Left ventricle myocardium superior (tissue), 1 donor: ENCODE results near the gene NMRAL1. TPM values are rescaled to one million over a fixed set of nuclear protein-coding genes. Genes with fewer than 3 reads are reported as not detected.

Experiments
- ATAC-seq: fragments of 200-7000 bp; cut with Tn5 transposase; one replicate; pipeline ENCODE4 v1.9.1; 2020; ENCODE audit warnings: mild to moderate bottlenecking, moderate library complexity
- DNase-seq: peaks from one replicate; pipeline ENCODE4 v3.0.0-alpha.2; 2020
- intact Hi-C: fragments of 100-400 bp; cut with micrococcal nuclease; formaldehyde crosslinking; loops from one replicate; pipeline ENCODE4 v1.11.0; 2022
- total RNA-seq: library from RNA; stranded (reverse); fragmentation: NEBNext Ultra II Directional; extraction: Animal tissue kit (Norgen Biotek cat#: 25700); gene quantifications from one replicate; pipeline ENCODE4 v1.2.1, GENCODE V29; 2021
- donor health status: DM: no; HTN: yes; CAD: no; lungs with severe emphysema.

NMRAL1 gene
- total RNA-seq, 1 donor from 2014 or later = 24.7 TPM

DNA sequence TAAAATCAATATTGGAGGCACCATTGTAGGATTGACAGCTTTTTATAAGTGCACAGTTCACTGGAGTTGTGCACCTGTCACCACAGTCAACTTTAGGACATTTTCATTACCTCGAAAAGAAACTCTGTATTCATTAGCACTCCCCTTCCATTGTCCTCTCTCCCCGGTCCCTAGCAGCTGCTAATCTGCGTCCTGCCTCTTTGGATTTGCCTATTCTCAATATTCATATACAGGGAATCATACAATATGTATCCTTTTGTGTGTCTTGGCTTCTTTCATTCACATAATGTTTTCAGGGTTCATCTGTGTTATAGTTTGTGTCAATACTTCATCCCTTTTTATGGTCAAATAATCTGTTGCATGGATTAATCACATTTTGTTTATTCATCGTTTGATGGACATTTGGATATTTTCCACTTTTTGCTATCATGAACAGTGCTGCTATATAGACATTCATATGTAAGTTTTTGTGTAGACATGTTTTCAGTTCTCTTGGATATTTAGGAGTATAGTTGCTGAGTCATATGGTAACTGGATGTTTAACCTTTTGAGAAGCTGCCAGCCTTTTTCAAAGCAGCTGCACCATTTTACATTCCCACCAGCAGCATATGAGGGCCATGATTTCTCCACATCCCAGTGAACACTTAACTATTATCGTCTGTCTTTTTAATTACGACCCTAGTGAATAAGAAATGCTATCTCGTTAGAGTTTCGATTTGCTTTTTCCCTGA is 38.9 kb downstream of the NMRAL1 start:
- DNase-seq (no peak), ATAC-seq (no peak)
- intact Hi-C loops = no loop called here

DNA sequence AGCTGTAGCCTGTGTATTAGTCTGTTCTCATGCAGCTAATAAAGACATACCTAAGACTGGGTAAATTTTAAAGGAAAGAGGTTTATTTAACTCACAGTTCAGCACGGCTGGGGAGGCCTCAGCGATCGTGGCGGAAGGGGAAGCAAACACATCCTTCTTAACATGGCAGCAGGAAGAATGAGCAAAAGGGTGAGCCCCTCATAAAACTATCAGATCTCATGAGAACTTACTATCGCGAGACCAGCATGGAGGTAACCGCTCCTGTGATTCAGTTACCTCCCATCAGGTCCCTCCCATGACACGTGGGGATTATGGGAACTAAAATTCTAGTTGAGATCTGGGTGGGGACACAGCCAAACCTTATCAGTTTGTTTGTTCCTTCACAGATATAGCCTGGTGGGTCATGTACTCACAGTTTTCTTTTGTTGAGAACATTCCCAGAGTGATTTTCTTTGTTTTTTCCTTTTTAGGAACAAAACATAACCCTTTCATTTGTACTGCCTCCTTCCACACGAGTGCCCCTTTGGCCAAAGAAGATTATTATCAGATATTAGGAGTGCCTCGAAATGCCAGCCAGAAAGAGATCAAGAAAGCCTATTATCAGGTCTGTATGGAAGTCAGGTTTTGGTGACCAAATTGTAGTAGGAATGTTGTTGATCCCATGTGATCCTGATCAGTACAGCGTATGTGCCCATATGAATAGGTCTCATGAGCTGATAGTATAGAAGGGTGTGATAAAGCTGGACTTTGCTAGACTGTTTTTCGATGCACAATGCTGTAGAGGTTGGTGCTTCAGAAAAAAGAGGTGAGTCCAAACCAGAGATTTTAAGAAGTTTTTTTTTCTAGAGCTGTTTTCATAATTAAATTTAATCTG is 40.3 kb downstream of the NMRAL1 start:
- no peak for ATAC-seq
- intact Hi-C loops = no loop called here
- no peak for DNase-seq

GRCh38 chr16:4433228-4433627 is 41.2 kb downstream of the NMRAL1 start:
- no peak for ATAC-seq
- intact Hi-C loops = no loop called here
- DNase-seq = no peak

- intact Hi-C loops = no loop called here
- no peak for ATAC-seq
- no peak for DNase-seq
These were observed 43.4 kb downstream of the NMRAL1 start for GRCh38 chr16:4431023-4431422.

GRCh38 chr16:4428500-4428899 is 45.9 kb downstream of the NMRAL1 start:
- intact Hi-C loops = no loop called here
- no peak for DNase-seq
- no peak for ATAC-seq

DNA sequence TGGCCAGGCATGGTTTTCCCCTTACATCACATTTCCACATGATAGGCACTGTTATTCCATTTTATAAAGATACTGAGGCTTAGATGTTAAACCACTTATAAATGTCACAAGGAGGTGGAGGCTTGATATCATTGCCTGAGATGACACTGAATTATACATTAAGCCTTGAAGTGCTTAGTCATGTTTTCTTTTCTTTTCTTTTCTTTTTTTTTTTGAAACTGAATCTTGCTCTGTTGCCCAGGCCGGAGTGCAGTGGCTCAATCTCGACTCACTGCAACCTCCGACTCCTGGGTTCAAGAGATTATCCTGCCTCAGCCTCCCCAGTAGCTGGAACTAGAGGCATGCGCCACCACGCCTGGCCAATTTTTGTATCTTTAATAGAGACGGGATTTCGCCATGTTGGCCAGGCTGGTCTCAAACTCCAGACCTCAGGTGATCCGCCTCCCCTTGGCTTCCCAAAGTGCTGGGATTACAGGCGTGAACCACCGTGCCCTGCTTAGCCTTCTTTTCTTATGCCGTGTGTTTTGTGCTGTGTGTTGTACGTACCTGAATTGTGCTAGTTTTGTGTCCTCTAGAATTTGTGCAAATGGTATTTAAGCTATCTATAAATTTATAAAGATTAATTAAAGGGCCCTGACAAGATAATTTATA is 47.6 kb downstream of the NMRAL1 start:
- no peak for ATAC-seq
- intact Hi-C loops = no loop called here
- no peak for DNase-seq

DNA sequence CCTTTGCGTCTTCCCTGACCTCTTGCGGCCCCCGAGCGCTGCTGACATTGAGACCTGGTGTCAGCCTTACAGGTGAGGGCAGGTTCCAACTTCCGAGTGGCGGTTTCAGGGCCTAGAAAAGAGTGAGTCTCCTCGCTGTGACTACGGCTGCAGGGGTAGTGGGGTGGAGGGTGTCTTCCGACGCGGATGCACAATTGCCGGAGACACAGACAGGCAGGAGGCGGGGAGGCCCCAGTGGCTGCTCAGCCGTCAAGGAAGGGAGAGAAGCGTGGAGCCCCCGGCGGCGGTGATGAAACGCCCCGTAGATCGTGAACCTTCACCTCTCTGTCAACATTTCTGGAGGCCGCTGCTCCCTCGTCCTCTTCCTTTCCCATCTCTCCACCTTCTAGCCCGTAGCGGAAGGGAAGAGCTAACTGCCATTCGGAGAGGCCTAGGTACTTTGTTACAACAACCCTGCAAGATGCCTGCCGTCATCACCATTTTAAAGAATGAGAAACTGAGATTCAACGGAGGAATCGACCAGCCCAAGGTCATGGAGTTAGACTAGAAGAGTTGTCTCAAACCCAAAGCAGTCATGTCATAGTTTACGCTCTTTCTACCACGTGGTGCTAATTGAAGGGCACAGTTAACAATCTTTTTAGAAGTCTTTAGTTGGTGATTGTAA is 48.3 kb downstream of the NMRAL1 start:
- ATAC-seq (no peak), DNase-seq (no peak)
- intact Hi-C loops = no loop called here

- DNase-seq = peak; percentile 98
- peak; percentile 98 for ATAC-seq
- intact Hi-C loops = no loop called here
These were observed 48.9 kb downstream of the NMRAL1 start, which contains the start of gene DNAJA3 for GRCh38 chr16:4425378-4426020. TSS of gene DNAJA3 (plus strand) at chr16:4425868. CDS start at chr16:4425882, 14 bp downstream.

DNA sequence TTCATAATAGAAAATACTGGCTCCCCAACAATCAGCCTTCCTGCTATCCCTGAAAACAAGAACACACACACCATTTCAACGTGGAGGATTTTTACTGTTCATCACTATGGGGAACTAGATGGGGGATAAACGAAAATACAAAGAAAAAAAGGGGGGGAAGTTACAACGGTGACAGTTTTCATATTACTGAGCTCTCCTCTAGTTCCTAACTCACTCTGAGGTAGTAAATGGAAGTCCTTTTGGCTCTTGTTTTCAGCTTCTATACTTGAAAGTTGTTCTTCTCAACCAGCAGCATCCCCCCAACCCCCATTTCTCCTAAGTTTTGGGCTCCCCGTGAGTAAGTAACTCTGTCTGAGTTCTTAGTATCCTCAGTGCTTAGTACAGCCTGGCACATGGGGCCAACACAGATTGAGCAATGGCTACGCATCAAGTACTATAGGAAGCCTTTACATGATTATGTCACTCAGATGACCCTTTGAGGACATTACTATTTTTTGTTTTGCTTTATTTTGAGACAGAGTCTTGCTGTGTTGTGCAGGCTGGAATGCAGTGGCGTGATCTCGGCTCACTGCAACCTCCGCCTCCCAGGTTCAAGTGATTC is 53.8 kb downstream of the NMRAL1 start:
- ATAC-seq = no peak
- DNase-seq = no peak
- intact Hi-C loops = no loop called here

GRCh38 chr16:4419402-4419959 is 54.9 kb downstream of the NMRAL1 start:
- no peak for DNase-seq
- intact Hi-C loops = no loop called here
- ATAC-seq = no peak

GRCh38 chr16:4416200-4417032 is 58.0 kb downstream of the NMRAL1 start, which contains the start of gene CORO7:
TSS of gene CORO7 (minus strand) at chr16:4416596. CDS start at chr16:4416518, 78 bp downstream.
- ATAC-seq = peak; percentile 93
- intact Hi-C loops = no loop called here
- peak; percentile 99 for DNase-seq

GRCh38 chr16:4415538-4416199 is 58.8 kb downstream of the NMRAL1 start:
- DNase-seq (peak; percentile 65), ATAC-seq (peak; percentile 19)
- intact Hi-C loops = no loop called here

GRCh38 chr16:4414187-4414917 is 60.1 kb downstream of the NMRAL1 start:
- ATAC-seq (no peak), DNase-seq (no peak)
- intact Hi-C loops = no loop called here

DNA sequence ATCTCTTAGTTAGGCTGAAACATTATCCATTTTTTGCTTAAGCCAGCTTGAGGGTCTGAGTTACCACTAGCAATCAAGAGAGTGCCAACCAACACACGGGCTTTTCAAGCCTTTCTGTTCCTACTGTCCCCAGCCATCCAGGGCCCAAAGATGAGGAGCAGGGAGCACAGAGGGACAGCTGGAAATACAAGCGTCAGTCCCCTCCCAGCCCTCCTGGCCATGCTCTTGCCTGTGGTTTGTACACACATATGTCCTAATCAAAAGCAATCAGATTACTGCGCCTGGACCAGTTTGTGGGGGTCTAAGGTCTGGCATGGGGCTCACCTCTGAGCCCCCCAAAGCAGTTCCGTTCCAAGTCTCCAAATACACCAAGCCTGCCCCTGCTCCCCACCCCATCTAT is 61.6 kb downstream of the NMRAL1 start:
- no peak for DNase-seq
- intact Hi-C loops = no loop called here
- no peak for ATAC-seq

- ATAC-seq (no peak), DNase-seq (no peak)
- intact Hi-C loops = no loop called here
These were observed 62.3 kb downstream of the NMRAL1 start for GRCh38 chr16:4412159-4412558.
